ENCODE measurements around the gene CREB5. TPM values are rescaled to one million over a fixed set of nuclear protein-coding genes. Genes with fewer than 3 reads are reported as not detected.

The CREB5 gene
- total and polyA plus RNA-seq, 2 donors (not counting 3 experiments of a cell fraction or from before 2014, with no cell fraction given), result 19.6 to 28.4 TPM

DNA sequence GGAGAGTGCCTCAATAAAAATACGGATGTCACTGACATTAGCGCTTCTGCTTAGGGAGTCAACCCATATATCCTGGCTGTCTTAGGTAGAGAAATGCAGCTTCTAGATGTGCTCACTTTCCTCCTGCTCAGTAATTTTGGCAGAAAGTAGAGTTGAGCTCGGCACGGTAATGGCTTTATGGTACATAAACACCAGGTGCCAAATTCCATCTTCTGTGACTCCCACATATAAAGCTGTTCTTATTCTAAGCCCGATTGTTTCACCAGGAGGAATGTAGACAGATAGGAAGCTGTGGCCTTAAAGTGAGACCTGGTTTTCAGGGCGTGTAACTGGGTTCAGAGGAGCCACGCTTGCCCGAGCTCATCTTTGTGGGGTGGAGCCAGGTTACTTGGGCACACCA lies 143.7 kb downstream of the CREB5 start:
- Histone ChIP-seq H3K4me3 (replicated peaks in 1 of 3; ENCODE audit: insufficient read depth in 1 of 3, low read depth in 1 of 3, low read length in 3 of 3) (no peak overlapping the region), H2AFZ (ENCODE audit: low read depth, low read length) (no peak overlapping the region), H3K9ac (replicated peaks; ENCODE audit: extremely low read depth, insufficient read depth, low read length) (no peak overlapping the region), H4K20me1 (replicated peaks; ENCODE audit: control insufficient read depth, extremely low read depth, insufficient read depth, low read length) (no peaks in the 10 kb centered on the region), H3K4me1 (ENCODE audit: control insufficient read depth, extremely low read depth, insufficient read depth, low read length) (no peaks in the 10 kb centered on the region), H3K79me2 (ENCODE audit: control insufficient read depth, insufficient read depth, low read length) (no peaks in the 10 kb centered on the region), H3K9me3 (replicated peaks; ENCODE audit: control insufficient read depth, insufficient read depth, low read length) (no peaks in the 10 kb centered on the region), H3K27ac (ENCODE audit: insufficient read depth, low read depth, low read length) (no peak overlapping the region), H3K4me2 (ENCODE audit: insufficient read depth, low read length) (no peak overlapping the region), H3K36me3 (ENCODE audit: control insufficient read depth in 2 of 2, extremely low read depth in 1 of 2, insufficient read depth in 2 of 2, low read length in 2 of 2) (no peaks in the 10 kb centered on the region), H3K9me1 (replicated peaks; ENCODE audit: control insufficient read depth, extremely low read depth, insufficient read depth, low read length) (no peaks in the 10 kb centered on the region), H3K27me3 (ENCODE audit: control insufficient read depth in 2 of 2, insufficient read depth in 2 of 2, low read length in 2 of 2) (peaks cover 0 to 26% of the 10 kb centered on the region in 2 experiments)
- FAIRE-seq (no peak), DNase-seq (ENCODE audit: low read depth, low spot score) (no peak)
- ChIA-PET CTCF (interaction anchor here (0.6 kb wide), 1 partner anchor 17 kb away, joined by 3 read pairs; no protein-coding TSS in a partner anchor), POLR2A (no interaction called here)
- no peak for TF ChIP-seq JUN (IDR thresholded peaks at IDR 0.05; ENCODE audit: borderline replicate concordance, insufficient read depth, insufficient read length, low read depth)
- TF ChIP-seq MYC (IDR thresholded peaks at IDR 0.05; ENCODE audit: low read depth, low read length), result no peak
- no TSS peak for BruUV-seq (replicated peaks)
- intact Hi-C loops (cut with micrococcal nuclease), result no loop called here
- dilution Hi-C loops (cut with MboI; ENCODE audit: extremely low pct_ligation_motif_present, low sequenced_read_pairs), result no loop called here

DNA sequence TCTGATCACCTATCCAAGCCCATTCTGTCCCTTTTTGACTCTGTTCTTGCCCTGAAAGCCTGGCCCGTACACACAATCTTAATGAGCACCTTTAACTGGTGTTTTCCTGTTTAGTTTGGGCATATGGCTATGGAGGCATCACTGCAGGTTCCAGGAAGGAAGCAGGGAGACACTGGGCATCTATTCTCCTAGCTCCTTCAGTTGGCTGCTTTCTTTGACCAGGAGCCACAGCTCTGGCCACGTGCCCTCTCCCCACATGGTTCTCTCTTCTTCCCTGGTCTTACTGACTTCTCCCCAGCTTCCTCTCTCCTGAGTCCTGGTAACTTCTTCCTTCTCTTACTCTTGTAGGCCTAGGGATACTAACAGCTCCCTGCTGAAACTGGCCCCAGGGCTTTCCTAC lies 144.4 kb downstream of the CREB5 start:
- no peak overlapping the region for H3K4me2 ChIP-seq (ENCODE audit: insufficient read depth, low read length)
- no peak overlapping the region for H3K4me3 ChIP-seq (replicated peaks in 1 of 3; ENCODE audit: insufficient read depth in 1 of 3, low read depth in 1 of 3, low read length in 3 of 3)
- DNase-seq (ENCODE audit: low read depth, low spot score), result no peak
- TF ChIP-seq, protein P1, sequence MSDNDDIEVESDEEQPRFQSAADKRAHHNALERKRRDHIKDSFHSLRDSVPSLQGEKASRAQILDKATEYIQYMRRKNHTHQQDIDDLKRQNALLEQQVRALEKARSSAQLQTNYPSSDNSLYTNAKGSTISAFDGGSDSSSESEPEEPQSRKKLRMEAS (IDR thresholded peaks at IDR 0.05; ENCODE audit: insufficient read depth, insufficient read length), result no peak
- TF ChIP-seq JUN (IDR thresholded peaks at IDR 0.05; ENCODE audit: borderline replicate concordance, insufficient read depth, insufficient read length, low read depth) (no peak), MYC (IDR thresholded peaks at IDR 0.05; ENCODE audit: low read depth, low read length) (no peak), FOS (IDR thresholded peaks at IDR 0.05; ENCODE audit: borderline replicate concordance, insufficient read depth, low read length) (no peak), GATA2 (IDR thresholded peaks at IDR 0.05; ENCODE audit: insufficient read depth, insufficient read length, low read depth, low read length) (no peak), POLR2A (IDR thresholded peaks at IDR 0.05; ENCODE audit: low read depth, low read length) (no peak), POLR2AphosphoS5 (IDR thresholded peaks at IDR 0.05; ENCODE audit: insufficient read depth, low read depth, low read length) (no peak), EZH2 (IDR thresholded peaks at IDR 0.05; ENCODE audit: borderline replicate concordance, low read depth, low read length, severe bottlenecking) (no peak)
- TF ChIP-seq, protein P2, sequence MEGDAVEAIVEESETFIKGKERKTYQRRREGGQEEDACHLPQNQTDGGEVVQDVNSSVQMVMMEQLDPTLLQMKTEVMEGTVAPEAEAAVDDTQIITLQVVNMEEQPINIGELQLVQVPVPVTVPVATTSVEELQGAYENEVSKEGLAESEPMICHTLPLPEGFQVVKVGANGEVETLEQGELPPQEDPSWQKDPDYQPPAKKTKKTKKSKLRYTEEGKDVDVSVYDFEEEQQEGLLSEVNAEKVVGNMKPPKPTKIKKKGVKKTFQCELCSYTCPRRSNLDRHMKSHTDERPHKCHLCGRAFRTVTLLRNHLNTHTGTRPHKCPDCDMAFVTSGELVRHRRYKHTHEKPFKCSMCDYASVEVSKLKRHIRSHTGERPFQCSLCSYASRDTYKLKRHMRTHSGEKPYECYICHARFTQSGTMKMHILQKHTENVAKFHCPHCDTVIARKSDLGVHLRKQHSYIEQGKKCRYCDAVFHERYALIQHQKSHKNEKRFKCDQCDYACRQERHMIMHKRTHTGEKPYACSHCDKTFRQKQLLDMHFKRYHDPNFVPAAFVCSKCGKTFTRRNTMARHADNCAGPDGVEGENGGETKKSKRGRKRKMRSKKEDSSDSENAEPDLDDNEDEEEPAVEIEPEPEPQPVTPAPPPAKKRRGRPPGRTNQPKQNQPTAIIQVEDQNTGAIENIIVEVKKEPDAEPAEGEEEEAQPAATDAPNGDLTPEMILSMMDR (IDR thresholded peaks at IDR 0.05; ENCODE audit: extremely low read depth in 1 of 2, insufficient read depth in 1 of 2, low read depth in 1 of 2, low read length in 2 of 2), result no peak
- no peaks in the 10 kb centered on the region for H3K9me3 ChIP-seq (replicated peaks; ENCODE audit: control insufficient read depth, insufficient read depth, low read length)
- no peak overlapping the region for H2AFZ ChIP-seq (ENCODE audit: low read depth, low read length)
- no peaks in the 10 kb centered on the region for H3K36me3 ChIP-seq (ENCODE audit: control insufficient read depth in 2 of 2, extremely low read depth in 1 of 2, insufficient read depth in 2 of 2, low read length in 2 of 2)
- no peak overlapping the region for H3K9ac ChIP-seq (replicated peaks; ENCODE audit: extremely low read depth, insufficient read depth, low read length)
- CTCF ChIA-PET, result interaction anchor here (0.5 to 1.3 kb wide), 3 partner anchors 16 to 160 kb away, joined by 3 read pairs; no protein-coding TSS in a partner anchor
- H3K4me1 ChIP-seq (ENCODE audit: control insufficient read depth, extremely low read depth, insufficient read depth, low read length), result no peaks in the 10 kb centered on the region
- FAIRE-seq, result no peak
- H3K27ac ChIP-seq (ENCODE audit: insufficient read depth, low read depth, low read length), result no peak overlapping the region
- POLR2A ChIA-PET, result no interaction called here
- H4K20me1 ChIP-seq (replicated peaks; ENCODE audit: control insufficient read depth, extremely low read depth, insufficient read depth, low read length), result no peaks in the 10 kb centered on the region
- H3K9me1 ChIP-seq (replicated peaks; ENCODE audit: control insufficient read depth, extremely low read depth, insufficient read depth, low read length), result no peaks in the 10 kb centered on the region
- intact Hi-C loops (cut with micrococcal nuclease) (no loop called here), dilution Hi-C loops (cut with MboI; ENCODE audit: extremely low pct_ligation_motif_present, low sequenced_read_pairs) (no loop called here)
- H3K27me3 ChIP-seq (ENCODE audit: control insufficient read depth in 2 of 2, insufficient read depth in 2 of 2, low read length in 2 of 2), result peaks cover 0 to 25% of the 10 kb centered on the region in 2 experiments
- no TSS peak for BruUV-seq (replicated peaks)
- no peaks in the 10 kb centered on the region for H3K79me2 ChIP-seq (ENCODE audit: control insufficient read depth, insufficient read depth, low read length)

All from endothelial cell of umbilical vein (primary cell).